ENCODE data around the gene NOL3. TPM values are rescaled to one million over a fixed set of nuclear protein-coding genes. Genes with fewer than 3 reads are reported as not detected.

Gene NOL3
- total RNA-seq, 2 donors from 2014 or later, result 11.6 TPM

DNA sequence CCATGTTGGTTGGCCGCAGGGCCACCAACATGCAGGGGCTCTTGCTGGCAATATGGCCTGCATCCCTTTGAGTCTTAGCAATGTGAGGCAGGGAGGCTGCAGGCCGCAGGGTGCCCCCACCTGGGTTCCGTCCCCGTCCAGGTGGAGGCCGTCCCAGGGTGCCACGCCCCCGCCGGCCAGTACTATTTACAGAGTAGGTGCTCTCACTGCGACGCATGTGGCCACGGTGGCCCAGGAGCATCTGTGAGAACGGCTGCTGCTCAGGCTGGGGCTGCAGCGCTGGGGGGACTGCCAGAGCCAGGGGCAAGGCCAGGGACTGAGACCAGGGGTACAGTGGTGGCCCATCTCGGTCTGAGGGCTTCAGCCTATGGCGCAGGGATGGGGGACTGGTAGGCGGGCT is 9.8 kb downstream of the NOL3 start:
- no peaks in the 10 kb centered on the region for H3K9me3 Mint-ChIP-seq
- no peak overlapping the region for H3K4me3 Mint-ChIP-seq
- WGBS, 2 experiments (ENCODE audit: insufficient coverage in 1 of 2, insufficient read length in 1 of 2), result 94 to 100% methylated on average over 14 to 16 of the region's 16 CpGs
- H3K9ac ChIP-seq (ENCODE audit: extremely low read depth, low read length, poor library complexity, severe bottlenecking), result no peak overlapping the region
- no peak overlapping the region for H3K27ac Mint-ChIP-seq
- peaks cover 43% of the 10 kb centered on the region for H3K27me3 ChIP-seq (ENCODE audit: control insufficient read depth, insufficient read depth, low read length, poor library complexity, severe bottlenecking)
- peaks cover 38% of the 10 kb centered on the region for H3K27me3 Mint-ChIP-seq (ENCODE audit: insufficient read depth)
- H3K4me1 Mint-ChIP-seq, result peaks cover 5% of the 10 kb centered on the region
- no peak for TF ChIP-seq CTCF (conservative IDR thresholded peaks at IDR 0.05)
- DNase-seq, result no peak
- peaks cover 9% of the 10 kb centered on the region for H3K36me3 Mint-ChIP-seq (ENCODE audit: low read depth)
- H3K4me1 ChIP-seq (ENCODE audit: control insufficient read depth, insufficient read depth, low read length), result no peaks in the 10 kb centered on the region
- H3K9me3 ChIP-seq (ENCODE audit: control insufficient read depth, low read length), result no peaks in the 10 kb centered on the region
- no peak overlapping the region for H3K4me3 ChIP-seq (ENCODE audit: low read length)
- peaks cover 7% of the 10 kb centered on the region for H3K36me3 ChIP-seq (ENCODE audit: control insufficient read depth, insufficient read depth, low read length)
- no peak overlapping the region for H3K27ac ChIP-seq (ENCODE audit: low read depth, low read length)

DNA sequence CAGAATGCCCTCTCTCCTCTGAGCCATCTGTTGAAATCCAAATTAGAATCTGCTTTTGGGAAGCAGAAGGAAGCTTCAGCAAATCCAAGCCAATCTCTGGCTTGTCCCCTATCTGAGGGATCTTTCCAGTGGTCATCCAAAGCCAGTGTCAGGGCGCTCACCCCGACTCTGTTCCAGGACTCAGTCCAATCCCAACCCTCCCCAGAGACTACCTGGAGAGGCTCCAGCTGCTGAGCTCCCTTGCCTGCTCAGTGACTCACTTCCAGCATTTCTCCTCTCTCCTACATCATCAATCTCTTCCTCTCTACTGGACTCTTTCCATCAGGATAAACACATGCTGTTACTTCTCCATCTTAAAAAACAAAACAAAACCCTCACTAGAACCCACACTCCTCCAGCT is 11.0 kb downstream of the NOL3 start:
- TF ChIP-seq CTCF (conservative IDR thresholded peaks at IDR 0.05), result no peak

DNA sequence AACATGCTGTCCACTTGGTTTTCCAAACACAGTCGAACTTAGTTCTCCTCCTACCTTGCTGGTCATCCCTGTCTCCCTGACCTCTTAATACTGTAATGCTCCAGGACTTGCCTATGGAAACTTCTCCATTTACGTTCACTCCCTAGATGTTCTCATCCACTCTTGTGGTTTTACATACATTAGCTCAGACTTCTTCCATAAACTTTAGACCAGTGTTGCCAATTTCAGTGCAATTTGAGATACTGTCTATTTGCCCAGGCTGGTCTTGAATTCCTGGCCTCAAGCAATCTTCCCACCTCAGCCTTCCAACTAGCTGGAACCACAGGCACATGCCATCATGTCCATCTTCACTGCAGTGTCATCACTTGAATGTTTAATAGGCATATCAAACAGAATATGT is 11.9 kb downstream of the NOL3 start:
- H3K36me3 ChIP-seq (ENCODE audit: control insufficient read depth, insufficient read depth, low read length), result peaks cover 7% of the 10 kb centered on the region
- H3K4me3 Mint-ChIP-seq, result no peak overlapping the region
- 90 to 100% methylated on average over 1 to 2 of the region's 2 CpGs for WGBS, 2 experiments (ENCODE audit: insufficient coverage in 1 of 2, insufficient read length in 1 of 2)
- H3K27ac ChIP-seq (ENCODE audit: low read depth, low read length), result no peak overlapping the region
- H3K9ac ChIP-seq (ENCODE audit: extremely low read depth, low read length, poor library complexity, severe bottlenecking), result no peak overlapping the region
- peaks cover 35% of the 10 kb centered on the region for H3K27me3 ChIP-seq (ENCODE audit: control insufficient read depth, insufficient read depth, low read length, poor library complexity, severe bottlenecking)
- H3K27me3 Mint-ChIP-seq (ENCODE audit: insufficient read depth), result peaks cover 31% of the 10 kb centered on the region
- TF ChIP-seq CTCF (conservative IDR thresholded peaks at IDR 0.05), result no peak
- H3K4me1 Mint-ChIP-seq, result peaks cover 17% of the 10 kb centered on the region
- H3K36me3 Mint-ChIP-seq (ENCODE audit: low read depth), result no peaks in the 10 kb centered on the region
- H3K9me3 Mint-ChIP-seq, result no peaks in the 10 kb centered on the region
- peaks cover 6% of the 10 kb centered on the region for H3K4me1 ChIP-seq (ENCODE audit: control insufficient read depth, insufficient read depth, low read length)
- H3K4me3 ChIP-seq (ENCODE audit: low read length), result peak overlapping the region; percentile 84
- H3K27ac Mint-ChIP-seq, result no peak overlapping the region
- DNase-seq, result no peak
- no peaks in the 10 kb centered on the region for H3K9me3 ChIP-seq (ENCODE audit: control insufficient read depth, low read length)

More for the DNA sequence above, 11.0 kb downstream of the NOL3 start:
- no peak overlapping the region for H3K9ac ChIP-seq (ENCODE audit: extremely low read depth, low read length, poor library complexity, severe bottlenecking)
- peaks cover 1% of the 10 kb centered on the region for H3K4me1 ChIP-seq (ENCODE audit: control insufficient read depth, insufficient read depth, low read length)
- no peaks in the 10 kb centered on the region for H3K9me3 ChIP-seq (ENCODE audit: control insufficient read depth, low read length)
- peaks cover 35% of the 10 kb centered on the region for H3K27me3 Mint-ChIP-seq (ENCODE audit: insufficient read depth)
- no peak overlapping the region for H3K4me3 ChIP-seq (ENCODE audit: low read length)
- no peak for DNase-seq
- peaks cover 10% of the 10 kb centered on the region for H3K4me1 Mint-ChIP-seq
- no peak overlapping the region for H3K27ac ChIP-seq (ENCODE audit: low read depth, low read length)
- no peaks in the 10 kb centered on the region for H3K9me3 Mint-ChIP-seq
- peaks cover 3% of the 10 kb centered on the region for H3K36me3 Mint-ChIP-seq (ENCODE audit: low read depth)
- H3K36me3 ChIP-seq (ENCODE audit: control insufficient read depth, insufficient read depth, low read length), result peaks cover 7% of the 10 kb centered on the region
- peaks cover 40% of the 10 kb centered on the region for H3K27me3 ChIP-seq (ENCODE audit: control insufficient read depth, insufficient read depth, low read length, poor library complexity, severe bottlenecking)
- H3K4me3 Mint-ChIP-seq, result no peak overlapping the region
- H3K27ac Mint-ChIP-seq, result no peak overlapping the region
- 92 to 100% methylated on average over 2 of the region's 2 CpGs for WGBS, 2 experiments (ENCODE audit: insufficient coverage in 1 of 2, insufficient read length in 1 of 2)
